ENCODE data around the gene MEGF11.

- TF ChIP-seq GATA2 (IDR thresholded peaks at IDR 0.05; ENCODE audit: low read depth, low read length) (no peak), GATA3 (IDR thresholded peaks at IDR 0.05; ENCODE audit: low read depth, low read length) (no peak)
These were observed 81.7 kb downstream of the MEGF11 start for GRCh38 chr15:66171841-66172240.
